Measurements from ENCODE around the gene CMTM6. TPM values are rescaled to one million over a fixed set of nuclear protein-coding genes. Genes with fewer than 3 reads are reported as not detected.

Gene CMTM6
- total RNA-seq, 1 donor from 2014 or later: 28.0 TPM

DNA sequence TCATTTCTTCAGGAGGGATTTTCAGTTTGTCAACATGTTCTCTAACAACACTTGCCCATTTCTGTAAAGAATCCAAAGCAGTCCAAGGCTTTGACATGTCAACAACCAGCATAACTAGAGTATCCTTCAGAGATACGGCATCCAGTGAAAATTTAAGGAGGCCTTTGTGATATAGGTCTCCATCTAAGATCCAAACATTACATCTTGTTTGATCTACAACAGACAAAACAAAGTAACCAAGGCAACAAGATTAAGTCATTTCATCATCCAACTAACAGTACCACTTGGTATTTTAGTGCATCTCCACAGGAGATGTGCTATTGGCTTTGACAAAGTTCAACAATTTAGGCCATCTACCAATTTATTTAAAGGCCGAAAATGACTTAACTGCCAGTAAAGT lies 42.2 kb upstream of the CMTM6 start:
- DNase-seq (ENCODE audit: extremely low spot score in 2 of 2): no peak
- intact Hi-C loops (cut with DNase I): no loop called here
- no peak overlapping the region for H3K27ac ChIP-seq
- H3K36me3 ChIP-seq: peaks cover 0 to 11% of the 10 kb centered on the region in 2 donors
- H3K27me3 ChIP-seq: no peaks in the 10 kb centered on the region
- no peaks in the 10 kb centered on the region for H3K9me3 ChIP-seq
- no peak for TF ChIP-seq POLR2AphosphoS5 (IDR thresholded peaks at IDR 0.05; ENCODE audit: insufficient read depth in 1 of 2, low read depth in 1 of 2)
- TF ChIP-seq, protein P1, sequence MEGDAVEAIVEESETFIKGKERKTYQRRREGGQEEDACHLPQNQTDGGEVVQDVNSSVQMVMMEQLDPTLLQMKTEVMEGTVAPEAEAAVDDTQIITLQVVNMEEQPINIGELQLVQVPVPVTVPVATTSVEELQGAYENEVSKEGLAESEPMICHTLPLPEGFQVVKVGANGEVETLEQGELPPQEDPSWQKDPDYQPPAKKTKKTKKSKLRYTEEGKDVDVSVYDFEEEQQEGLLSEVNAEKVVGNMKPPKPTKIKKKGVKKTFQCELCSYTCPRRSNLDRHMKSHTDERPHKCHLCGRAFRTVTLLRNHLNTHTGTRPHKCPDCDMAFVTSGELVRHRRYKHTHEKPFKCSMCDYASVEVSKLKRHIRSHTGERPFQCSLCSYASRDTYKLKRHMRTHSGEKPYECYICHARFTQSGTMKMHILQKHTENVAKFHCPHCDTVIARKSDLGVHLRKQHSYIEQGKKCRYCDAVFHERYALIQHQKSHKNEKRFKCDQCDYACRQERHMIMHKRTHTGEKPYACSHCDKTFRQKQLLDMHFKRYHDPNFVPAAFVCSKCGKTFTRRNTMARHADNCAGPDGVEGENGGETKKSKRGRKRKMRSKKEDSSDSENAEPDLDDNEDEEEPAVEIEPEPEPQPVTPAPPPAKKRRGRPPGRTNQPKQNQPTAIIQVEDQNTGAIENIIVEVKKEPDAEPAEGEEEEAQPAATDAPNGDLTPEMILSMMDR (IDR thresholded peaks at IDR 0.05): no peak
- TF ChIP-seq POLR2A (IDR thresholded peaks at IDR 0.05): no peak
- H3K4me1 ChIP-seq: no peaks in the 10 kb centered on the region
- H3K4me3 ChIP-seq: no peak overlapping the region

DNA sequence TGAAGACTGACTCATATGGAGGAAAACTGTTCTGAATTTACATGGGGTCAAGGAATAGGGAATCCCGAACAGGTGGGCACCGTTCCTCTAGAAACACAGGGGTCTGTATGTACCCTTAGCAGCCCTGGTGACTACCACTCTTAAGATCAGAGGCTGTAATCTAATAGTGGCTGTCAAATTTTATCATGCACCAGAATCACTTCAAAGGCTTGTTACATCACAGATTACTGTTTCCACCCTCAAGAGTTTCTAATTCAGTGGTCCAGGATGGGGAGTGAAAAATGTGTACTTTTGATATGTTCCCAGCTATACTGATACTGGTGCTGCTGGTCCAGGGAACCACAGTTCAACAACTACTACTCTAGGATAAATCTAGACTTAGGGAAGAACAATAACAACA lies 40.2 kb upstream of the CMTM6 start:
- intact Hi-C loops (cut with DNase I): no loop called here
- H3K4me1 ChIP-seq: no peaks in the 10 kb centered on the region
- TF ChIP-seq POLR2A (IDR thresholded peaks at IDR 0.05) (no peak), POLR2AphosphoS5 (IDR thresholded peaks at IDR 0.05; ENCODE audit: insufficient read depth in 1 of 2, low read depth in 1 of 2) (no peak)
- TF ChIP-seq, protein P1 (IDR thresholded peaks at IDR 0.05): no peak
- no peak overlapping the region for H3K4me3 ChIP-seq
- no peak for DNase-seq (ENCODE audit: extremely low spot score in 2 of 2)
- H3K9me3 ChIP-seq: no peaks in the 10 kb centered on the region
- no peaks in the 10 kb centered on the region for H3K27me3 ChIP-seq
- no peak overlapping the region for H3K27ac ChIP-seq
- peaks cover 0 to 14% of the 10 kb centered on the region in 2 donors for H3K36me3 ChIP-seq

DNA sequence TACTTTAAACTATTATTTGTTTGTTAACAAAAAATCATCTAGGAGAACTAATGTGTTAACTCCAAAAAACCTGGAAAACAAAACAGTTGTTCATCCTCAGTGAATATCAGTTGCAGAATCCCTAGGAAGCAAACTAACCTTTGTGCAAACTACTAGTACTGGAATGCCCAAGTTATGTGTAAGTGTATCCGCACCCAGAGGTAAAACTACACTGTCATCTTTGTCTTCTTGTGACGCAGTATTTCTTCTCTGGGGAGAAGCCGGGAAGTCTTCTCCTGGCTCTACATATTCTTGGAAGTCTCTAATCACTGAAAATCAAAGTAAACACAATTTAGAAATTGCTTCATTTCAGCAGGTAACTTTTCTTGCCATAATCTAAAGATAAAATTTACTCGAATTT lies 38.2 kb upstream of the CMTM6 start:
- Histone ChIP-seq H3K4me1 (no peaks in the 10 kb centered on the region), H3K36me3 (peaks cover 0 to 14% of the 10 kb centered on the region in 2 donors), H3K27me3 (no peaks in the 10 kb centered on the region), H3K4me3 (no peak overlapping the region), H3K27ac (no peak overlapping the region), H3K9me3 (no peaks in the 10 kb centered on the region)
- intact Hi-C loops (cut with DNase I): no loop called here
- TF ChIP-seq, protein P1 (IDR thresholded peaks at IDR 0.05): no peak
- TF ChIP-seq POLR2A (IDR thresholded peaks at IDR 0.05) (no peak), POLR2AphosphoS5 (IDR thresholded peaks at IDR 0.05; ENCODE audit: insufficient read depth in 1 of 2, low read depth in 1 of 2) (no peak)
- no peak for DNase-seq (ENCODE audit: extremely low spot score in 2 of 2)

DNA sequence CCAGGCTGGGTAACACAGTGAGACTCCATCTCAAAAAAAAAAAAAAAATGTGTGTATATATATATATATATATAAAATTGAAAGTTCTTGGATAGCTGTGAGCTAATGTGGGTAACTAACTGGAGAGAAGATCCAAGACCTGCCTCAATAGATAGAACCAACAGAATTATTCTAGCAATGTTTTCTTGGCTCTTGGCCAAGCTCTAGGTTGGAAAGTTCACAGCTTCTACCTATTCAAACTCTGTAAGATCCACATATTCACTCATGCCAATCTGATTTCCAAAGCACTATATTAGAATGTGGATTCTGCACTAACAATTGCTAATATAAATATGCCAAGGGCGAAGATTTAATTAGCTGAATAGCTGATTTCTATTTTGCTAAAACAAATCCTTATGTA lies 29.8 kb upstream of the CMTM6 start:
- no peak for DNase-seq (ENCODE audit: extremely low spot score in 2 of 2)
- TF ChIP-seq POLR2AphosphoS5 (IDR thresholded peaks at IDR 0.05; ENCODE audit: insufficient read depth in 1 of 2, low read depth in 1 of 2) (no peak), POLR2A (IDR thresholded peaks at IDR 0.05) (no peak)
- TF ChIP-seq, protein P1 (IDR thresholded peaks at IDR 0.05): no peak
- intact Hi-C loops (cut with DNase I): no loop called here
- Histone ChIP-seq H3K36me3 (peaks cover 0 to 34% of the 10 kb centered on the region in 2 donors), H3K9me3 (no peaks in the 10 kb centered on the region), H3K27ac (no peak overlapping the region), H3K4me1 (no peaks in the 10 kb centered on the region), H3K4me3 (no peak overlapping the region), H3K27me3 (no peaks in the 10 kb centered on the region)

DNA sequence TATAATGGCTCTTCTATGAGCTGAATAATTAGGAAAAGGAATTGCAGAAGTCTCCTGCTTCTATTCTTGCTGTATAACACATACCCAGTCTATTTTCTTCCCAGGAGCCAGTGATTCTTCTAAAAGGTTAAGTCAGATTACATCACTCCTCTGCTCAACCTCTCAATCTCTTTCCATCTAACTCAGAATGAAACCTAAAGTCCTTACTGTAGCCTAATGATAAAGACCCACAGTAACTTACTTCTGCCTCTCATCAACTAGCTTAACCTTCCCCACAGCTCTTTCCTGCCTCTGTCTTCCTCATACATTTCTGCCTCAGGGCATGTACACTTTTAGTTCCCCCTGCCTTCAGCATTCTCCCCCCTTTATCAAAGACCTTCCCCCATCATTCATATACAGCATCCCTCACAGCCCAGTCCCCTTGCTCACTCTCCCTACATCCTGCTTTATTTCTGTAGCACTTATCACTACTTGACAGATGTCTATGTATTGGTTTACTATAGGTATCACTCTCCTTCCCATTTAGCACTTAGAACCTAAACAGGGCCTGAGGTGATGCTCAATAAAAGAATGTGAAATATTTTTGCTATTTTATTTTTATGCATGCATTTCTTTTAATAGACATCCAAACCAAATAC lies 28.5 kb upstream of the CMTM6 start:
- TF ChIP-seq, protein P1 (IDR thresholded peaks at IDR 0.05): no peak
- TF ChIP-seq POLR2AphosphoS5 (IDR thresholded peaks at IDR 0.05; ENCODE audit: insufficient read depth in 1 of 2, low read depth in 1 of 2): no peak
- TF ChIP-seq POLR2A (IDR thresholded peaks at IDR 0.05): no peak
- H3K27ac ChIP-seq: no peak overlapping the region
- DNase-seq (ENCODE audit: extremely low spot score in 2 of 2): no peak
- H3K27me3 ChIP-seq: no peaks in the 10 kb centered on the region
- intact Hi-C loops (cut with DNase I): no loop called here
- H3K9me3 ChIP-seq: no peaks in the 10 kb centered on the region
- H3K4me3 ChIP-seq: no peak overlapping the region
- no peaks in the 10 kb centered on the region for H3K4me1 ChIP-seq
- H3K36me3 ChIP-seq: peaks cover 0 to 48% of the 10 kb centered on the region in 2 donors

Data from vagina (tissue), 2 donors.